Ascending aorta (tissue), 2 donors: ENCODE measurements around the gene KEAP1. TPM values are rescaled to one million over a fixed set of nuclear protein-coding genes. Genes with fewer than 3 reads are reported as not detected.

Experiments used
- DNase-seq, 2 donors: peaks; one replicate each; pipeline ENCODE4 v3.0.0-alpha.2; 2019; ENCODE audit warnings: low spot score in 2 of 2
- H3K27ac ChIP-seq, 2 donors: fragments of 200-600 bp; sonication (generic); one replicate each; pipeline ENCODE4 v1.5.1; 2016 to 2017; ENCODE audit warnings: mild to moderate bottlenecking in 1 of 2
- H3K27me3 ChIP-seq: fragments of 200-600 bp; sonication (generic); one replicate; pipeline ENCODE4 v1.5.1; 2017
- H3K36me3 ChIP-seq, 2 donors: fragments of 200-600 bp; sonication (generic); one replicate each; pipeline ENCODE4 v1.5.1; 2016
- H3K4me1 ChIP-seq, 2 donors: fragments of 200-600 bp; sonication (generic); one replicate each; pipeline ENCODE4 v1.5.1; 2016 to 2017; ENCODE audit warnings: mild to moderate bottlenecking in 1 of 2
- H3K4me3 ChIP-seq, 2 donors: fragments of 200-600 bp; sonication (generic); one replicate each; pipeline ENCODE4 v1.5.1; 2016 to 2017; ENCODE audit warnings: mild to moderate bottlenecking in 1 of 2
- H3K9me3 ChIP-seq, 2 donors: fragments of 200-600 bp; sonication (generic); one replicate each; pipeline ENCODE4 v1.5.1; 2016
- CTCF ChIP-seq, 3 experiments: fragments of 200-600 bp in 2 of 3; fragments of 450-650 bp in 1 of 3; sonication (generic) in 2 of 3; IDR thresholded peaks; one replicate each; pipeline ENCODE4 v1.5.1; 2016 to 2019; ENCODE audit warnings: antibody characterized with exemption in 3 of 3, mild to moderate bottlenecking in 1 of 3, moderate library complexity in 1 of 3
- intact Hi-C: fragments of 100-400 bp; cut with DNase I; formaldehyde crosslinking; loops from one replicate; pipeline ENCODE4 v1.15.1; 2023
- total RNA-seq: library from RNA; depleted of rRNA; stranded (reverse); fragments of >200 nt; gene quantifications from one replicate; pipeline ENCODE4 v1.1.0, GENCODE V29; 2016

The KEAP1 gene
- total RNA-seq, 1 donor from 2014 or later: 57.8 TPM

- Histone ChIP-seq H3K27me3 (peaks cover 9% of the 10 kb centered on the region), H3K9me3 (no peaks in the 10 kb centered on the region), H3K4me1 (no peaks in the 10 kb centered on the region), H3K36me3 (no peaks in the 10 kb centered on the region), H3K27ac (no peak overlapping the region), H3K4me3 (no peak overlapping the region)
- TF ChIP-seq CTCF (IDR thresholded peaks at IDR 0.05): no peak
- intact Hi-C loops: no loop called here
- no peak for DNase-seq
Observed at GRCh38 chr19:10508036-10508435, 4.9 kb upstream of the KEAP1 start.

DNA sequence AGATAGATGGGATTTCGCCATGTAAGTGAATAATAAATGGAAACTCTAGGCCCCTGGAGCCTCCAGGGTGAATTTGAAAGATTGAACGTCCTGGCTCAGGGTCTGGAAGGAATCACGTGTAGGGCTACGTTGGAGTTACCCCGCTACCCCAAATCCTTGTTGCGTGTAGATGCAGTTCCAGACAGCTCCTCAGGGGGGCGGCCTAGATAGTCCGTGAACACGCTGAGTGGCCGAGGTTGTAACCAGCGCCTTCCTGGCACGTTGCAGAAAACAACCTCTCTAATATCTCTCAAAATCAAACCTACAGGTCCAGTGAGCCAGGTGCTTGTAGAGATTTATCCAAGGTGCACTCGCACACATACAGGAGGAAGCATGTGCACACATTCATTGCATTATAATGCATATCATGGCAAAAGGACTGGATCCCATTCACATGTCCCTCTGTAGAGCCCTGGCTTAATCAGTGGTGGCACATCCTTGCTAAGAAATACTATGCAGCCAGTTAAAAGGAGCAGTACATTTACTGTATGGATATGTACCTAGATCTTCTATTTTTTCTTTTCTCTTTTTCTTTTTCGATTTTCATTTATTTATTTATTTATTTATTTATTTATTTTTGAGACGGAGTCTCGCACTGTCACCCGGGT is 2.5 kb upstream of the KEAP1 start:
- peak in 1 of 2 donors; percentile 85 for DNase-seq
- peak overlapping the region in 1 of 2 donors; percentile 45 for H3K4me3 ChIP-seq
- H3K27ac ChIP-seq: no peak overlapping the region
- peak; percentile 70 to 88 (median 84) for TF ChIP-seq CTCF (IDR thresholded peaks at IDR 0.05)
- H3K4me1 ChIP-seq: peaks cover 0 to 10% of the 10 kb centered on the region in 2 donors
- H3K27me3 ChIP-seq: peaks cover 9% of the 10 kb centered on the region
- no peaks in the 10 kb centered on the region for H3K9me3 ChIP-seq
- intact Hi-C loops: no loop called here
- H3K36me3 ChIP-seq: no peaks in the 10 kb centered on the region

DNA sequence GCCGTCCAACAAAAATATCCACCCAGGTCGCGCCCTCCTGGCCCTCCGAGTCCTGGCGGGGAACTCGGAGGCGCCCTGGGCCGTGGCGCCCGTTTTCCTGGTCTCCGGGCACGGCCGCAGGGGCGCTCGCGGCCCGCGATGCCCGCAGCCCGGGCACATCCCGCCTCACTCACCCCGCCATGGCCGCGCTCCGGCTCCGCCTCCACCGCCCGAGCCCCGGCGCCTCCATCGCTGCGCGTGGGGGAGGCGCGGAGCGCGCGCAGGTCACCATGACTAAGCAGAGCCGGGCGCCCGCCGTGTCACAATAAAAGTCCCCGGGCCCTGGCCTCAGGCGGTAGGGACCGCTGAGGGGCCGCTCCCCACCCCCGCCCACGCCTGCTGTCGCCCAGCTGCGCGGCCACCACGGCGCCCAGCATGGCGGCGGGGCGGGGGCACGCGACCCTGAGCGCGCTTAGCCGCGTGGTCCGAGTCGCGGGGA is 593 bp downstream of the KEAP1 start:
- intact Hi-C loops: loop anchor here (1.0 to 5.0 kb wide), 4 partner anchors 23 to 150 kb away; partner anchors contain the start of genes ATG4D, ILF3 and KRI1
- no peak for TF ChIP-seq CTCF (IDR thresholded peaks at IDR 0.05)
- no peaks in the 10 kb centered on the region for H3K9me3 ChIP-seq
- H3K36me3 ChIP-seq: peaks cover 10 to 15% of the 10 kb centered on the region in 2 donors
- H3K4me1 ChIP-seq: peaks cover 3 to 22% of the 10 kb centered on the region in 2 donors
- peak overlapping the region; percentile 82 to 98 for H3K4me3 ChIP-seq
- peak; percentile 73 to 97 for DNase-seq
- H3K27ac ChIP-seq: peak overlapping the region; percentile 95 to 96
- H3K27me3 ChIP-seq: no peaks in the 10 kb centered on the region

GRCh38 chr19:10501971-10502523 is 1.1 kb downstream of the KEAP1 start:
- TF ChIP-seq CTCF (IDR thresholded peaks at IDR 0.05): no peak
- intact Hi-C loops: loop anchor here (1.0 to 5.0 kb wide), 3 partner anchors 41 to 150 kb away; partner anchors contain the start of genes ATG4D, ILF3 and KRI1
- peak in 1 of 2 donors; percentile 86 for DNase-seq
- Histone ChIP-seq H3K9me3 (no peaks in the 10 kb centered on the region), H3K4me1 (peaks cover 3 to 22% of the 10 kb centered on the region in 2 donors), H3K36me3 (peaks cover 10 to 20% of the 10 kb centered on the region in 2 donors), H3K4me3 (peak overlapping the region; percentile 82 to 98), H3K27ac (peak overlapping the region; percentile 95 to 96), H3K27me3 (no peaks in the 10 kb centered on the region)

GRCh38 chr19:10500247-10500592 is 2.9 kb downstream of the KEAP1 start:
- Histone ChIP-seq H3K27me3 (no peaks in the 10 kb centered on the region), H3K27ac (no peak overlapping the region), H3K36me3 (peaks cover 24 to 37% of the 10 kb centered on the region in 2 donors), H3K4me3 (no peak overlapping the region), H3K4me1 (peaks cover 3 to 22% of the 10 kb centered on the region in 2 donors), H3K9me3 (no peaks in the 10 kb centered on the region)
- TF ChIP-seq CTCF (IDR thresholded peaks at IDR 0.05): no peak
- intact Hi-C loops: loop anchor here (5.0 kb wide), 1 partner anchor 152 kb away; the partner anchor contains the start of gene ILF3
- DNase-seq: no peak
